ENCODE data around the gene RTP1. TPM values are rescaled to one million over a fixed set of nuclear protein-coding genes. Genes with fewer than 3 reads are reported as not detected.

RTP1 gene
- total RNA-seq, 1 experiment from 2014 or later: not detected

DNA sequence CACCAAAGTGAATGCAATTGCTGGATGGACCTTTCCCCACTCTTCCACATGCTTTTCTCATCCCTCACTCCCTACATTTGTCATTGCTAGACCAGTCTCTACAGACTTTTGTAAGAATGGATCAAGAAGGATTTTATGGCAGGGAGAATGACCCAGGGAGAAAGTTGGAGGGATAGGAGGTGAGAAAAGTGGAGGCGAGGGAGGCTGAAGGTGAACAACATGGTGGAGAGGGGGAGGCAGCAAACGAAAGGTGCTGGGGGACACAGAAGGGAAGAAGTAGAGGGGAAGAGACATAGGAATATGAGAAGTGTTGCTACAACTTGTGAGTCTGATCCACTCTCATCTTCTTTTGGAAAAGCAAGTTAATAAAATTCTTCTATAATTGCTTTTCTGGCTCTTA lies 24.4 kb upstream of the RTP1 start:
- intact Hi-C loops (cut with micrococcal nuclease; ENCODE audit: unreplicated experiment): no loop called here
- Histone ChIP-seq H3K36me3 (ENCODE audit: insufficient read depth, low read length, poor library complexity, severe bottlenecking) (no peaks in the 10 kb centered on the region), H3K27me3 (replicated peaks; ENCODE audit: insufficient read depth, low read depth, low read length, poor library complexity) (no peaks in the 10 kb centered on the region), H3K4me1 (ENCODE audit: insufficient read depth, low read length, poor library complexity, severe bottlenecking) (no peaks in the 10 kb centered on the region), H3K9me3 (ENCODE audit: low read depth, low read length, poor library complexity, severe bottlenecking) (no peaks in the 10 kb centered on the region), H3K4me3 (ENCODE audit: low read depth, low read length, poor library complexity, severe bottlenecking) (no peak overlapping the region), H3K27ac (ENCODE audit: low read depth, low read length, poor library complexity, severe bottlenecking) (no peak overlapping the region)
- ChIA-PET CTCF (no interaction called here), POLR2A (ENCODE audit: low non-redundant PET) (no interaction called here)
- no peak for DNase-seq (ENCODE audit: low spot score)
- BruUV-seq (replicated peaks): no TSS peak
- TF ChIP-seq EZH2 (IDR thresholded peaks at IDR 0.05; ENCODE audit: borderline replicate concordance, low read depth, low read length, poor library complexity, severe bottlenecking) (no peak), CTCF (conservative IDR thresholded peaks at IDR 0.05; ENCODE audit: low read depth, low read length) (no peak)

- no peaks in the 10 kb centered on the region for H3K9me3 ChIP-seq (ENCODE audit: low read depth, low read length, poor library complexity, severe bottlenecking)
- no peak overlapping the region for H3K27ac ChIP-seq (ENCODE audit: low read depth, low read length, poor library complexity, severe bottlenecking)
- no peak overlapping the region for H3K4me3 ChIP-seq (ENCODE audit: low read depth, low read length, poor library complexity, severe bottlenecking)
- H3K27me3 ChIP-seq (replicated peaks; ENCODE audit: insufficient read depth, low read depth, low read length, poor library complexity): no peaks in the 10 kb centered on the region
- H3K4me1 ChIP-seq (ENCODE audit: insufficient read depth, low read length, poor library complexity, severe bottlenecking): peaks cover 18% of the 10 kb centered on the region
- ChIA-PET CTCF (no interaction called here), POLR2A (ENCODE audit: low non-redundant PET) (no interaction called here)
- intact Hi-C loops (cut with micrococcal nuclease; ENCODE audit: unreplicated experiment): no loop called here
- DNase-seq (ENCODE audit: low spot score): no peak
- BruUV-seq (replicated peaks): no TSS peak
- no peak for TF ChIP-seq CTCF (conservative IDR thresholded peaks at IDR 0.05; ENCODE audit: low read depth, low read length)
- no peak for TF ChIP-seq EZH2 (IDR thresholded peaks at IDR 0.05; ENCODE audit: borderline replicate concordance, low read depth, low read length, poor library complexity, severe bottlenecking)
- H3K36me3 ChIP-seq (ENCODE audit: insufficient read depth, low read length, poor library complexity, severe bottlenecking): no peaks in the 10 kb centered on the region
Measured at GRCh38 chr3:187181454-187182170, 15.7 kb upstream of the RTP1 start.

DNA sequence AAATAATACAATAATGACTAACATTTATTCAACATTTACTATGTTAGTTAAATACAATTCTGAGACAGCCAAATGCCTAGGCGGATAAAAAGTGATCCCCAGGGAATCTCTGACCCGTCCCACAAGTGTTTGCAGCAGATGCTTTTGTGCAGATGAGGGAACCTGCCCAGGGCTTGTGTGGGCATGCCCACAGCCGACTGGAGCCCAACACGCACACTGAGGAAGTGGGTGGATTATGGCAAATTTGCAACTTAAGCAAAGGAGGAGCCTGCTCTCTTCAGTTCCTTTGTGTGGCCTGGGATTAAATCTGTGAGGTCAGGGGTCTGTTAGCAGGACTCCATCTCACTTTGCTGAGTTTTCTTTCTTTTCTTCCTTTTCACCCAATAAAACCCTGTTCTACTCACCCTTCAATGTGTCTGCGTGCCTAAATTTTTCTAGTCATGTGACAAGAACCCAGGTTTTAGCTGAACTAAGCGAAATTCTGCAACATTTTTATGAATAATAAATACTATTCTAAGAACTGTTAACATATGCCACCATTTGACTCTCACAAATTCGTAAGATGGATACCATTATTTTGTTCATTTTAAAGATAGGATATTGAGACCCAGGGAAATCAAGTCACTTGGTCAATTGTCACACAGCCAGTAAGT lies 13.9 kb upstream of the RTP1 start:
- Histone ChIP-seq H3K36me3 (ENCODE audit: insufficient read depth, low read length, poor library complexity, severe bottlenecking) (no peaks in the 10 kb centered on the region), H3K27ac (ENCODE audit: low read depth, low read length, poor library complexity, severe bottlenecking) (peak overlapping the region; percentile 46), H3K9me3 (ENCODE audit: low read depth, low read length, poor library complexity, severe bottlenecking) (no peaks in the 10 kb centered on the region), H3K4me3 (ENCODE audit: low read depth, low read length, poor library complexity, severe bottlenecking) (no peak overlapping the region), H3K4me1 (ENCODE audit: insufficient read depth, low read length, poor library complexity, severe bottlenecking) (peaks cover 18% of the 10 kb centered on the region), H3K27me3 (replicated peaks; ENCODE audit: insufficient read depth, low read depth, low read length, poor library complexity) (no peaks in the 10 kb centered on the region)
- ChIA-PET CTCF (no interaction called here), POLR2A (ENCODE audit: low non-redundant PET) (no interaction called here)
- BruUV-seq (replicated peaks): no TSS peak
- peak; percentile 80 for DNase-seq (ENCODE audit: low spot score)
- TF ChIP-seq EZH2 (IDR thresholded peaks at IDR 0.05; ENCODE audit: borderline replicate concordance, low read depth, low read length, poor library complexity, severe bottlenecking) (no peak), CTCF (conservative IDR thresholded peaks at IDR 0.05; ENCODE audit: low read depth, low read length) (no peak)
- intact Hi-C loops (cut with micrococcal nuclease; ENCODE audit: unreplicated experiment): no loop called here

Data from A673 (cell line).